Skeletal muscle satellite cell (primary cell): ENCODE data around the gene KIFAP3.

Experiments used
- H3K27me3 ChIP-seq: 2 replicates; pipeline ENCODE4 v1.7.0; 2013; ENCODE audit warnings: low read length; ENCODE audit not compliant: control insufficient read depth, insufficient read depth
- H3K36me3 ChIP-seq: 2 replicates; pipeline ENCODE4 v1.7.0; 2013; ENCODE audit warnings: mild to moderate bottlenecking, control low read depth, low read length; ENCODE audit not compliant: insufficient read depth
- H3K4me1 ChIP-seq: 2 replicates; pipeline ENCODE4 v1.7.0; 2013; ENCODE audit warnings: low read length; ENCODE audit not compliant: control insufficient read depth, insufficient read depth
- H3K4me2 ChIP-seq: 2 replicates; pipeline ENCODE4 v1.7.0; 2013; ENCODE audit warnings: mild to moderate bottlenecking, low read length
- H3K4me3 ChIP-seq: 2 replicates; pipeline ENCODE4 v1.7.0; 2013; ENCODE audit warnings: low read length
- H3K9ac ChIP-seq: 2 replicates; pipeline ENCODE4 v1.7.0; 2013; ENCODE audit warnings: mild to moderate bottlenecking, low read depth, low read length, moderate library complexity
- H3K9me3 ChIP-seq: replicated peaks from 2 replicates; pipeline ENCODE4 v1.7.0; 2013; ENCODE audit warnings: mild to moderate bottlenecking, control low read depth, low read length

The KIFAP3 gene

GRCh38 chr1:169914531-169914930 lies 160.0 kb downstream of the KIFAP3 start:
- Histone ChIP-seq H3K27me3 (no peaks in the 10 kb centered on the region), H3K9ac (no peak overlapping the region), H3K36me3 (no peaks in the 10 kb centered on the region), H3K9me3 (no peaks in the 10 kb centered on the region), H3K4me2 (peak overlapping the region; percentile 47), H3K4me3 (peak overlapping the region; percentile 25), H3K4me1 (peaks cover 17% of the 10 kb centered on the region)

- H3K4me3 ChIP-seq, result no peak overlapping the region
- H3K9ac ChIP-seq, result no peak overlapping the region
- no peaks in the 10 kb centered on the region for H3K27me3 ChIP-seq
- peaks cover 18% of the 10 kb centered on the region for H3K4me1 ChIP-seq
- H3K36me3 ChIP-seq, result no peaks in the 10 kb centered on the region
- no peak overlapping the region for H3K4me2 ChIP-seq
- H3K9me3 ChIP-seq, result no peaks in the 10 kb centered on the region
These were observed 165.0 kb downstream of the KIFAP3 start for GRCh38 chr1:169909499-169909898.

- Histone ChIP-seq H3K4me1 (peaks cover 8% of the 10 kb centered on the region), H3K4me2 (no peak overlapping the region), H3K27me3 (no peaks in the 10 kb centered on the region), H3K9ac (no peak overlapping the region), H3K4me3 (no peak overlapping the region), H3K9me3 (no peaks in the 10 kb centered on the region), H3K36me3 (no peaks in the 10 kb centered on the region)
These were observed 167.6 kb downstream of the KIFAP3 start for GRCh38 chr1:169906938-169907337.

- no peaks in the 10 kb centered on the region for H3K36me3 ChIP-seq
- H3K9ac ChIP-seq, result no peak overlapping the region
These were observed 169.7 kb downstream of the KIFAP3 start for GRCh38 chr1:169904834-169905233.

GRCh38 chr1:169902751-169903150 lies 171.7 kb downstream of the KIFAP3 start:
- Histone ChIP-seq H3K36me3 (no peaks in the 10 kb centered on the region), H3K4me3 (no peak overlapping the region), H3K4me1 (peaks cover 8% of the 10 kb centered on the region), H3K4me2 (no peak overlapping the region), H3K9me3 (no peaks in the 10 kb centered on the region), H3K27me3 (peaks cover 21% of the 10 kb centered on the region), H3K9ac (no peak overlapping the region)

More at GRCh38 chr1:169904834-169905233, 169.7 kb downstream of the KIFAP3 start:
- Histone ChIP-seq H3K4me2 (no peak overlapping the region), H3K4me1 (peaks cover 8% of the 10 kb centered on the region), H3K27me3 (peaks cover 3% of the 10 kb centered on the region), H3K9me3 (no peaks in the 10 kb centered on the region), H3K4me3 (no peak overlapping the region)

- Histone ChIP-seq H3K9me3 (no peaks in the 10 kb centered on the region), H3K4me1 (no peaks in the 10 kb centered on the region), H3K4me3 (no peak overlapping the region), H3K9ac (no peak overlapping the region), H3K27me3 (peaks cover 26% of the 10 kb centered on the region), H3K4me2 (no peak overlapping the region), H3K36me3 (no peaks in the 10 kb centered on the region)
These were observed 173.4 kb downstream of the KIFAP3 start for GRCh38 chr1:169901115-169901514.

- Histone ChIP-seq H3K9ac (no peak overlapping the region), H3K9me3 (no peaks in the 10 kb centered on the region), H3K27me3 (peaks cover 26% of the 10 kb centered on the region), H3K36me3 (no peaks in the 10 kb centered on the region), H3K4me3 (no peak overlapping the region), H3K4me1 (no peaks in the 10 kb centered on the region), H3K4me2 (no peak overlapping the region)
These were observed 173.9 kb downstream of the KIFAP3 start for GRCh38 chr1:169900571-169900970.

- Histone ChIP-seq H3K9me3 (no peaks in the 10 kb centered on the region), H3K36me3 (no peaks in the 10 kb centered on the region), H3K4me1 (peaks cover under 1% of the 10 kb centered on the region), H3K4me3 (no peak overlapping the region), H3K27me3 (peaks cover 26% of the 10 kb centered on the region), H3K4me2 (no peak overlapping the region), H3K9ac (no peak overlapping the region)
These were observed 174.8 kb downstream of the KIFAP3 start for GRCh38 chr1:169899519-169900217.

GRCh38 chr1:169896013-169896412 lies 178.5 kb downstream of the KIFAP3 start:
- Histone ChIP-seq H3K4me1 (peaks cover 20% of the 10 kb centered on the region), H3K9ac (no peak overlapping the region), H3K4me2 (no peak overlapping the region), H3K36me3 (no peaks in the 10 kb centered on the region), H3K9me3 (no peaks in the 10 kb centered on the region), H3K4me3 (no peak overlapping the region), H3K27me3 (peaks cover 26% of the 10 kb centered on the region)

- Histone ChIP-seq H3K4me3 (peak overlapping the region; percentile 84), H3K4me1 (peaks cover 24% of the 10 kb centered on the region), H3K4me2 (peak overlapping the region; percentile 80), H3K9me3 (no peaks in the 10 kb centered on the region), H3K9ac (peak overlapping the region; percentile 90), H3K36me3 (no peaks in the 10 kb centered on the region), H3K27me3 (peaks cover 20% of the 10 kb centered on the region)
These were observed 179.9 kb downstream of the KIFAP3 start for GRCh38 chr1:169894424-169895145.

- peaks cover under 1% of the 10 kb centered on the region for H3K36me3 ChIP-seq
- peak within 1 kb of the TSS; percentile 90 for H3K9ac ChIP-seq
- H3K4me1 ChIP-seq, result peaks cover 24% of the 10 kb centered on the region
- H3K4me3 ChIP-seq, result peak within 1 kb of the TSS; percentile 84
- peak within 1 kb of the TSS; percentile 84 for H3K4me2 ChIP-seq
- peaks cover 14% of the 10 kb centered on the region for H3K27me3 ChIP-seq
- no peaks in the 10 kb centered on the region for H3K9me3 ChIP-seq
These were observed 180.7 kb downstream of the KIFAP3 start, which contains the start of gene SCYL3 for GRCh38 chr1:169893645-169894423. Gene SCYL3, minus strand, starts transcription at chr1:169893896. Its CDS starts 5,056 bp downstream, at chr1:169888840.
